MCF 10A (cell line): ENCODE measurements around the gene TSPAN31. TPM values are rescaled to one million over a fixed set of nuclear protein-coding genes. Genes with fewer than 3 reads are reported as not detected.
"Not testable (repeated sequence)": the region's sequence is repeated elsewhere in the genome, so short reads cannot be mapped to it uniquely, and the experiment has no call there.

Experiments
- BruUV-seq: library from RNA; stranded (reverse); fragments of 400-500 nt; replicated peaks from 2 replicates; lab custom pipeline; 2021; lab: Mats Ljungman, UMichigan
- CTCF ChIA-PET: fragments of 300-600 bp; sonication (Branson Sonifier 250); formaldehyde crosslinking; extraction: SDS; loops from one replicate; lab custom pipeline; 2021; ENCODE audit warnings: antibody characterized with exemption, inconsistent platforms; lab: Yijun Ruan, JAX
- POLR2A ChIA-PET: fragments of 300-600, 350-650 bp; sonication (Branson Sonifier 250); formaldehyde crosslinking; extraction: SDS; loops from one replicate; lab custom pipeline; 2020; ENCODE audit warnings: antibody characterized with exemption, inconsistent platforms; lab: Yijun Ruan, JAX
- DNase-seq: peaks from one replicate; pipeline ENCODE4 v3.0.0-alpha.2; 2018; ENCODE audit not compliant: unreplicated experiment
- H3K27ac Mint-ChIP-seq: one replicate; pipeline ENCODE4 v1.8.0; 2022; ENCODE audit warnings: mild to moderate bottlenecking, low read depth, mixed read lengths; ENCODE audit not compliant: unreplicated experiment
- H3K27me3 Mint-ChIP-seq: one replicate; pipeline ENCODE4 v1.8.0; 2022; ENCODE audit warnings: mixed read lengths; ENCODE audit not compliant: insufficient read depth, unreplicated experiment
- H3K36me3 Mint-ChIP-seq: one replicate; pipeline ENCODE4 v1.8.0; 2022; ENCODE audit warnings: mild to moderate bottlenecking, moderate library complexity, mixed read lengths; ENCODE audit not compliant: insufficient read depth, unreplicated experiment
- H3K4me1 Mint-ChIP-seq: one replicate; pipeline ENCODE4 v1.8.0; 2022; ENCODE audit warnings: mixed read lengths; ENCODE audit not compliant: insufficient read depth, unreplicated experiment
- H3K4me3 Mint-ChIP-seq: one replicate; pipeline ENCODE4 v1.8.0; 2022; ENCODE audit warnings: mild to moderate bottlenecking, moderate library complexity, mixed read lengths; ENCODE audit not compliant: unreplicated experiment
- H3K9me3 Mint-ChIP-seq: one replicate; pipeline ENCODE4 v1.8.0; 2022; ENCODE audit warnings: mixed read lengths; ENCODE audit not compliant: unreplicated experiment
- CTCF ChIP-seq: fragments of 200-600 bp; IDR thresholded peaks from one replicate; pipeline ENCODE4 v1.8.0; 2022; ENCODE audit warnings: antibody characterized with exemption, mild to moderate bottlenecking; ENCODE audit not compliant: unreplicated experiment
- intact Hi-C: fragments of 100-400 bp; cut with micrococcal nuclease; formaldehyde crosslinking; loops from 2 replicates; pipeline ENCODE4 v1.14.1; 2022
- total RNA-seq: library from RNA; stranded (reverse); gene quantifications from 2 replicates; pipeline ENCODE4 v1.2.3, GENCODE V29; 2022

Gene TSPAN31
- total RNA-seq, 1 experiment from 2014 or later, result 24.8 TPM

DNA sequence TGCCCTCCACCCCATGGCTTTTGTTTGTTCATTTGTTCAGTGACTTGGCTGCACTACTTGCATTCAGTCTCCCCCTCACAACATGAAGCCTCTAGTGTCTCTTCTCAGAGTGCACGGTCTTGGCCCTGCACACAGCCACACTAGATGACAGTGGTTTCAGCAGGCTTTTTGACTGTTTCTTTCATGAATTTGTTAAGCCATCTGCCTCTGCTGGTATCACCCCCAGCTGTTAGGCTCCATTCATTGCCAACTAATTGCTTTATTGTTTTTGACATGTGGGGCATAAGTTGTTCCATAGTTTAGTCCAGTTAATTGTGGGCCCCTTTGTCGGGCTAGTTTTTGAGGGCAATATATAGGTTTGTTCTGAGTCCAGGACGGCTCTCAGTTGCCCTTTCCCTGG, 32.1 kb upstream of the TSPAN31 start:
- DNase-seq, result no peak
- no peaks in the 10 kb centered on the region for H3K4me1 Mint-ChIP-seq
- H3K36me3 Mint-ChIP-seq, result peaks cover 42% of the 10 kb centered on the region
- intact Hi-C loops, result no loop called here
- H3K27me3 Mint-ChIP-seq, result no peaks in the 10 kb centered on the region
- H3K9me3 Mint-ChIP-seq, result no peaks in the 10 kb centered on the region
- CTCF ChIA-PET, result interaction anchor here (1.4 to 2.7 kb wide), 1 partner anchor 13 kb away, joined by 8 to 10 read pairs; no protein-coding TSS in a partner anchor
- BruUV-seq, result no TSS peak
- POLR2A ChIA-PET, result no interaction called here
- H3K27ac Mint-ChIP-seq, result no peak overlapping the region
- no peak overlapping the region for H3K4me3 Mint-ChIP-seq
- no peak for TF ChIP-seq CTCF

- no peak for TF ChIP-seq CTCF
- ChIA-PET POLR2A (interaction anchor here (0.6 to 1.2 kb wide), 2 partner anchors 11 to 484 kb away, joined by 3 to 5 read pairs; no protein-coding TSS in a partner anchor), CTCF (interaction anchor here (2.7 kb wide), 1 partner anchor 13 kb away, joined by 10 read pairs; no protein-coding TSS in a partner anchor)
- intact Hi-C loops, result no loop called here
- no peaks in the 10 kb centered on the region for H3K4me1 Mint-ChIP-seq
- H3K4me3 Mint-ChIP-seq, result no peak overlapping the region
- H3K9me3 Mint-ChIP-seq, result no peaks in the 10 kb centered on the region
- BruUV-seq, result no TSS peak
- H3K27me3 Mint-ChIP-seq, result no peaks in the 10 kb centered on the region
- H3K27ac Mint-ChIP-seq, result no peak overlapping the region
- no peak for DNase-seq
- peaks cover 45% of the 10 kb centered on the region for H3K36me3 Mint-ChIP-seq
Observed at GRCh38 chr12:57713209-57713608, 31.6 kb upstream of the TSPAN31 start.

GRCh38 chr12:57715036-57715748, 29.6 kb upstream of the TSPAN31 start:
- intact Hi-C loops, H3K27ac Mint-ChIP-seq, BruUV-seq, DNase-seq, H3K4me1 Mint-ChIP-seq, H3K9me3 Mint-ChIP-seq, H3K4me3 Mint-ChIP-seq, POLR2A ChIA-PET, H3K27me3 Mint-ChIP-seq: not testable (repeated sequence)
- CTCF ChIA-PET, result interaction anchor here (2.7 kb wide), 1 partner anchor 11 kb away, joined by 10 read pairs; no protein-coding TSS in a partner anchor
- H3K36me3 Mint-ChIP-seq, result peaks cover 57% of the 10 kb centered on the region

DNA sequence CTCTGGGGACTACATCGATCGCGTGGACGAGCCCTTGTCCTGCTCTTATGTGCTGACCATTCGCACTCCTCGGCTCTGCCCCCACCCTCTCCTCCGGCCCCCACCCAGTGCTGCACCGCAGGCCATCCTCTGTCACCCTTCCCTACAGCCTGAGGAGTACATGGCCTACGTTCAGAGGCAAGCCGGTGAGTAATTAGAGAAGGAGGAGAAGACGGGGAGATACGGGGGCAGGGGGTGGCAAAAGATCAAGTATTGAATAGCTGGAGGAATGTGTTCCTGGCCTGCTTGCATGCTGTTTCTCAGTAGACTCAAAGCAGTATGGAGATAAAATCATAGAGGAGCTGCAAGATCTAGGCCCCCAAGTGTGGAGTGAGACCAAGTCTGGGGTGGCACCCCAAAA, 29.1 kb upstream of the TSPAN31 start:
- POLR2A ChIA-PET, result no interaction called here
- Mint-ChIP-seq H3K4me3 (no peak overlapping the region), H3K36me3 (peaks cover 56% of the 10 kb centered on the region), H3K27me3 (no peaks in the 10 kb centered on the region), H3K9me3 (no peaks in the 10 kb centered on the region), H3K4me1 (no peaks in the 10 kb centered on the region), H3K27ac (no peak overlapping the region)
- no peak for TF ChIP-seq CTCF
- intact Hi-C loops, result no loop called here
- no peak for DNase-seq
- CTCF ChIA-PET, result no interaction called here
- BruUV-seq, result no TSS peak
